Embryonic facial prominence (tissue), 1 donor: ENCODE measurements around the gene C1QTNF8.

Source experiments
- DNase-seq: peaks from one replicate; pipeline ENCODE4 v3.0.0-alpha.2; 2016; ENCODE audit errors: extremely low spot score

C1QTNF8 gene

GRCh38 chr16:1045310-1045992 lies 50.6 kb downstream of the C1QTNF8 start:
- DNase-seq, result no peak

- DNase-seq, result no peak
Observed at GRCh38 chr16:1044460-1045309, 51.4 kb downstream of the C1QTNF8 start.

GRCh38 chr16:1043881-1044451 lies 52.1 kb downstream of the C1QTNF8 start:
- DNase-seq, result no peak

GRCh38 chr16:1042866-1043265 lies 53.2 kb downstream of the C1QTNF8 start:
- DNase-seq, result no peak

DNA sequence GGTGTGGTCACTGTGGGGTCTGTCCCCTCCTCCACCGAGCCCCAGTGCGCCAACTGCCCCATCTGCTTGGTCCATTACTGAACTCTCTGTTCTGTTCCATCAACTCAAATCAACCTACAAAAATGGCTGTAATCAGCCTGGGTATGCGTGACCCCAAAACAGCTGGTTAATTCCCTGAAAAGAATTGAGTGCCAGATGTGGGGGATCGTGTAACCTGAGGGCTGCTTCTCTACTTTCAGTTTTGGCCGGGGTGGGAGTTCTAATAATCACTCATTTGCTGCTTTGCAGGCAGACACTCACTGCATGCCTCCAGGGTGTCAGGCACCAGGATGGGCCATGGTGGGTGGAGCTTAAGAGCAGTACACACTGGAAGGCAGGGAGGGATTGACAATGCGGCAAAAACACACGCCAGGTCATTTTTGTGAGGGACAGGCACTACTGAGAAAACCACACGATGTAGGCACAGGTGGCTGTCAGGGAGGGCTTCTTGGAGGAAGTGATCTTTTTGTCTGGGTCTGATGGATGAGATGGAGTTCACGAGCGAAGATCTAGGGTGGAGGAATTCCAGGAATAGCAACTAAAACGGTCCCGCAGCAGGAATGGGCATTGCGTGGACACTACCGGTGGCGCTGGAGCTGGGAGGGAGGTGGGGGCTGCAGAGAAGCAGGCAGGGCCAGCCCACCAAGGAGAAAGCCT lies 53.8 kb downstream of the C1QTNF8 start:
- no peak for DNase-seq

DNA sequence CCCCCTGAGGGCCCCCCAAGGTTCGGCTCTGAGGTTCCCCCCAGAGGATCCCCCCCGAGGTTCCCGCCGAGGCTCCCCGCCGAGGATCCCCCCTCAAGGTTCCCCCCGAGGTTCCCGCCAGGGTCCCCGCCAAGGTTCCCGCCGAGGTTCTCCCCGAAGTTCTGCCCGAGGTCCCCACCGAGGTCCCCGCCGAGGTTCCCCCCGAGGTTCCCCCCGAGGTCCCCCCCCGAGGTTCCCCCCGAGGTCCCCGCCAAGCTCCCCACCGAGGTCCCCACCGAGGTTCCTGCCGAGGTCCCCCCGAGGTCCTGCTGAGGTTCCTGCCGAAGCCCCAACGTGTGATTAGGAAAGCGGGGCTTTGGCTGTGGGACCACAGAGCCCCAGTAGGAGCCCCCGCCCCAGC lies 55.7 kb downstream of the C1QTNF8 start:
- DNase-seq, result no peak

GRCh38 chr16:1039762-1040161 lies 56.3 kb downstream of the C1QTNF8 start:
- DNase-seq, result no peak

GRCh38 chr16:1038932-1039331 lies 57.1 kb downstream of the C1QTNF8 start:
- DNase-seq, result no peak
